Activated CD4-positive, alpha-beta T cell treated with anti-CD3 and anti-CD28 coated beads for 1 hour (primary cell): ENCODE measurements around the gene CAMKMT.

Experiments
- DNase-seq: peaks from one replicate; pipeline ENCODE4 v3.0.0-alpha.2; 2020

Gene CAMKMT

GRCh38 chr2:44706681-44707553 is 345.2 kb downstream of the CAMKMT start:
- DNase-seq, result no peak

DNA sequence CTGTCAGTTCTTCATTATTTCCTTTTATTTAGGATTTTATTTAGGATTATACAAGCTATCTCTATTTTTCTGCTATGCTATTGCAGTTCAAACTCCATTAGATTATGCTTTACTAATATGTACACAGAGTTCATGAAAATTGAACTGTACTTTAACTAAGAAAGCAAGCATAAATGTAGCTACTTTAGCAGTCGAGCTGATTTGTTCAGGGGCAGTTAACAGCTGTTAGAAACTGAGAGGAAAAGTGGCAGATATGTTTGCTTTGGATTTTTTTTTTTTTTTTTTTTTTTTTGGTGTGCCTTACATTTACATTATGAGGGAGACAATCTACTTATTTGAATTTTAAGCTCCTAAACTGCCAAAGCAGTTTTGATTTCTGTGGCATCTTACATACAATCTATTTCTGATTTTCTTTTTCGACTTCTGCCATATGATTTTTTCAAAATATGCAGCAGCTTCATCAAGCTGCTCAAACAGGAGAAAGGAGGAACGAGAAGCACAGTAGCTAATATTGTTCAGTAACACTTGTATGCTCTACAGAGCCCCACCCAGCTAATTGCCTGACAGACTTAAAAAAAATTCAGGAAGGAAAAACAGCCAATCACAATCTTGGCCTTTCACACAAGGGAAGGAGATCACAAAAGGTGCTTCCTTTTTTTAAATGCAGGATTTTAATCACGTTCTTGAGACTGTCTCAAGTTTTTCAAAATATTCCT is 346.4 kb downstream of the CAMKMT start:
- DNase-seq, result no peak

DNA sequence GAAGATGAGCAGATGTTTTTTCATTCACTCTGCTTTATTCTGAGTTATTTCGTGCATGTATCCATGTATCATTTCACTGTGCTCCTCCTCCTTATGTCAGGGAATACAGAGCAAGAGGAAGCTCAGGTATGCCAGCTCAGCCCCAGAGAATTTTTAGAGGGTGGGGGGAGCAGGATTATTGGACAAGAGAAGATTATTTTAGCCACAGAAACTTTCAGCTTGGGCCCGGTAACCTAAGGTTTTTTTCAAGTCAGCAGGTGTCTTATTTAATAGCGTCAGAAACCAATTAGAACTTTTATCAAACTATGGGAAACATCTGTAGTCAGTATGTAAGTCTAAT is 346.9 kb downstream of the CAMKMT start:
- DNase-seq, result no peak

DNA sequence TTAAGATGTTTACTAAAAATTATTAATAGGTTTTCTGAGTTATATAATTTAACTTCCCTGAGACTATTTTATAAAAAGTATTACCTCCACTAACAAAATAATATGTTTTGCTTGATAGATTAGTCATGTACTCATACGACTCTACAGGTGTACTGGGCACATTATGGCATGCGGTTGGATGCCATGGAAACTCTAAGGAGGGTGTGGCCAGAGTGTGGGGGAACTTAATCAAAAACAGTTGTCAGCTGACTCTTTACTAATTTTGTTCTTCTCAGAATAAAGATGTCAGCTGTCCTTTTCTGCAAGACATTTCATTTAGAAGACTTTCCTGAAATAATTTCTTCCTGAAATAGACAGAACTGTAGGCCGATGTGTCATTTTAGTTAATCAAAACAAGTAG is 351.4 kb downstream of the CAMKMT start:
- no peak for DNase-seq

DNA sequence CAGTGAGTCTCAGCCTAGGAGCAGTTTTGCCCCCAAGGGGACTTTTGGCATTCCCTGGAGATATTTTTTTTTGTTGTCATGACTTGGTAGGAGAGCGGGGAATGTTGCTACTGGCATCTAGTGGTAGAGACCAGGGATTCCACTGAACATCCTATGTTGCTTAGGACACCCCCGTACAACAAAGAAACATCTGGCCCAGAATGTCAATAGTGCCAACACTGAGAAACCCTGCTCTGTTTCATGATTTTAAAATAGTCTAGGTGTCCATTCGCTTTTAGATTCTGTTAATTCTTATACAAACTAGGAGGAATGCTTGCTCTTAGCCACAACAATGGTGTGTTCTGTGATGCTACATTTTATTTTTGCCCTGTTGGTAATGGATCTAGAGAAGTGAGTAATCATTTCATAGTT is 353.9 kb downstream of the CAMKMT start:
- DNase-seq, result no peak

DNA sequence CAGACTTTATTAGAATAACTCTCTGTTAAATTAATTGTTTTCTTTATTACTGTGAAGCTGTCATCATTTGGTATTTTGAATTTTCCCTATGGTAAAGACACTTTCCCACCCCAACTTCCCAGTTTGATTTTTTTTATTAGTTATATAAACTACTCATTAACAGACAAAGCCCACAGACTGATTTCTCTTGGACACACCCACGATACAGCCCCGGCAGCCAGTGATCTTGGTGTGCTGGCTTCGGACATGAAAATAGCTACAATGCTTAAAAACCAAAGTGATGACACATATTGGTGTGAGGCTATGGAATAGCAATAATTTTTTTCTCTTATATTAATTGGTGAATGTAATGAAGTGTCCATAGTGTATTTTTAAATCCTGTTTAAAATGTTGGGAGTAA is 354.4 kb downstream of the CAMKMT start:
- DNase-seq, result no peak

DNA sequence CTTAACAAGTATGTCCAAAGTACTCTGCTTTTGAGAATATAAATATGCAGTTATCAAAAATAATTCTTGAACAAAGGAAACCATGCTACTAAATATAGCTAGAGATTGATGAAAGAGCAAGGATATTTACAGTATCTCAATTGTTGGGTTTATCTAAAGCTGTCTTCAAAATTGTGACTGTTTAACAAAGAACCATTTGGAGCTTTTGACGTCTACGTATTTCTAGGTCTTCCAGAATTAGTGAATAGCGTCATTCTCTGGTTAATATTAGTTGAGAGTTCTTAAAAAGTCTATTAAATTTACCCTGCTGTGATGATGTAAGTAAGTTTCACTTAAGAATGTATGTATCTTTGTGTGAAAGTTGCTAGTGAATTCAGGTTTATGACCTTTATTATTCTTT is 356.7 kb downstream of the CAMKMT start:
- no peak for DNase-seq

DNA sequence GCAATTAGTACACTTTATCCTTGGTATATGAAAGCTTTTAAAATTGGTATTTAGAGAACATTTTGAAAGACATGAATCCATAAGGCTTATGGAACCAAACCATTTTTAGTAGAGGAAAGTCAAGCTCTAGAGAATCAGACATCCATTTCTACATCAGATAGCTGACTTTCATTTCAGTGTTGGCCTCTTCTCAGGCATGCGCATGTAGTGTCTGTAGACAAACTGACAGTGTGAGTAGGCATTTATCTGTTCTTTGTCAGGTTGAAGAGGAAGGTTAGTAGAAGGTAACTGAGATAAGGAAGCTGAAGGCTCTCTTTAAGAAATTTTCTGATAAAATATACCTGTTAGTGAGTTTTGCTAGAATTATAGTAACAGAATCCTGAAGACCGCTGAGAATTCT is 357.8 kb downstream of the CAMKMT start:
- DNase-seq, result no peak

DNA sequence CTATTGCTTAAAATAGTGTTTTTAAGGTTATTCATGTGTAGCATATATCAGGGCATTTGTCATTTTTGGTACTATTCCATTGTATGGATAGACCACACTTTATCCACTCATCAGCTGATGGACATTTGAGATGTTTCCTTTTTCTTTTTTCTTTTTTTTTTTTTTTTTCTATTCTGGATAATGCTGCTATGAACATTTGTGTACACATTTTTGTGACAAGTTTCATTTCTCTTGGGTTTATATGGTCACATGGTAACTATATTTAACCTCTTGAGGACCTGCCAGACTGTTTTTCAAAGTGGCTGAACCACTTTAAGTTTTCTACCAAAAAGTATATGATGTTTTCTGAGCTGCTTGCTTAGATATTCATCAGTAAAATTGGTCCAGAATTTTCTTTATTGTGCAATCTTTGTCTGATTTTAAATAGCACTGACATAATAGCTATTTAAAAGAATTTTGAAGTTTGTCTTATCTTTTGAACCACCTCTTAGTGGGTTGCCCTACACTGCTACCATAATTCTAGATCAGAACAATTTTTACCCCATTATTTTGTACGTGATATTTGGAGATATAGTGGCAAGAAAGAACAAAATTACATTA is 360.4 kb downstream of the CAMKMT start:
- DNase-seq, result no peak

GRCh38 chr2:44723921-44724320 is 362.2 kb downstream of the CAMKMT start:
- no peak for DNase-seq

DNA sequence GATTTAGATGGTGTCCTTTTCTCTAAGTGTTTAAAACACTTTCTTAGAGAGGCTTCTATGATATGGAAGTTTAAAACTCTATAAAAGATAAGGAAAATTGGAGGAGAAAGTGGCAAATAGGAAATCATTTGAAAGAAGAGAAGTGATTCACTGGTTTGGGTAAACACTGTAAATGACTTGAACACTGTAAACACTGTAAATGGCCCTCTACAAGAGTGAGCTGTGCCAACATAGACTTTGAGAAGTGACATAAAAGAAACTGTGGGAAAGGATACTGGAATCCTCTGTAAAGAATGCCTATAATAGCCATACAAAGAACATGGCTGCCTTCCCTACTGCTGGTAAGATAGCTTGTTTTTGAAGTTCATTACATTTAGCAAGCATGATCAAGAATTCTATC is 368.8 kb downstream of the CAMKMT start:
- DNase-seq, result no peak

DNA sequence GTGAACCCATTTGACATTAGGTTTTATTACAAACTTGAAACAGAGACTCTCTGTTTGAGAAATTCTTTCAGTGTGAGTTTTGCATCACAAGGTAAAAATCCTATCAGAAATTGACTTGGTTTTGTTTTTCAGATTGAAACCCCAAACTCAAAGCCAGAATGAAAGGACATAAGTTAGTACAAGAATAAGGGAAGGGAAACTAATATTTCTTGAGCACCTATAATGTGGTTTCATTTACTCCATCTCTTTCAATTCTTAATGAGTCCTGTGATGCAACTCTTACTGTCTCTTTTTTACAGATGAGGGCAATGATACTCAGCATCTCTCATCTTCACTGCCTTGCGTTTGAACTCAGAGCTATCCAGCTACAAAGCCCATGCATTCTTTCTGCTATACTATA is 369.8 kb downstream of the CAMKMT start:
- no peak for DNase-seq

GRCh38 chr2:44736270-44736942 is 374.7 kb downstream of the CAMKMT start:
- DNase-seq, result no peak

DNA sequence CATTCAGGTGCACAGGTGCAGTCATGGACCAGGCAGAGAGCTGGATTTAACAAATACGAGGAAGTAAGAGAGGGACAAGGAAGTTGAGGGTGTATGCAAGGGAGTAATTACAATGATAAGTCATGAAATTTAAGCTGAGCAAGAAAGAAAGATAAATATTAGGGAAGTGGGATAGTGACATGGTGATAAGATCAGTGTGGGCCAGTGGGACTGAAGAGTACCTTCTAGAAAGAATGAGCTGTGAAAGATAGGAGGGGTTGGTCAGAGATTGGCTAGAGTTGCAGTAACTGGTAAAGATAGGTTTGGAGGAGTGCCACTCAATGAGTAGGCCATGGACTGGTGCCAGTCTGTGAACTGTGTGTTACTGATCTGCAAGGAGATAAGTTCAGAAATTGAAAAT is 378.9 kb downstream of the CAMKMT start:
- DNase-seq, result no peak

DNA sequence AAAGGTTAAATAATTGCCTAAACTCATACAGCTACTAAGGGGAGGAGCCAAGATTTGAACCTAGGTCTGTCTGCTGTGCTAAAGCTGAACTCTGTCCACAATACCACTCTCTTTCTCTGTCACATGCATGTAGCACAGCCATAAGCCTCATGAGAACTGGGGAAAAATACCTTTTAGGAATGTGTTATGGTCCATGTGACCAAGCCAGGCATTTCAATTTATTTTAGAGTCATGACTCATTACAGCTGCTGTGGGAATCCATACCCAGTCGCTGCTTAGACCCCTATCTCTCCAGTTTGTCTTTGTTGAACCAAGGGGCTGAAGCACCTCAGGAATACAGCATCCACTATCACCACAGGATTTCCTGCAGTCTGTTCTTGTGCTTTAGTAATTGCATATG is 379.8 kb downstream of the CAMKMT start:
- DNase-seq, result no peak

- no peak for DNase-seq
Observed at GRCh38 chr2:44742057-44742456, 380.3 kb downstream of the CAMKMT start.

DNA sequence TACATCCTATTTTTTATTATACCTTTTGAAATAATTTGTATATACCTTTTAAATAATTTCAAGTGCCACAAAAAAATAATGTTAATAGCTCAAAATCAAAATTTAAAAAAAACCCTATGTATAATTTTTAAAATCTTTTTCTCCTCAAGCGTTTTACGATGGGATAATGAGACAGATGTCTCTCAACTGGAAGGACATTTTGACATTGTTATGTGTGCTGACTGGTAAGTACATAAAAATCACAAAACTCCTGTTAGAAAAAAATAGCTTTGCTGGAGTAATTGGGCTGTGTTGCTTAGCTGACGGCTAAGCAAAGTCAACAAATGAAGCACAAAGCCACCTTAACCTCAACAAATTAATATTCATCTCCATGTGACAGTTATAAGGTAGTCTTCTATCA is 381.7 kb downstream of the CAMKMT start:
- no peak for DNase-seq

DNA sequence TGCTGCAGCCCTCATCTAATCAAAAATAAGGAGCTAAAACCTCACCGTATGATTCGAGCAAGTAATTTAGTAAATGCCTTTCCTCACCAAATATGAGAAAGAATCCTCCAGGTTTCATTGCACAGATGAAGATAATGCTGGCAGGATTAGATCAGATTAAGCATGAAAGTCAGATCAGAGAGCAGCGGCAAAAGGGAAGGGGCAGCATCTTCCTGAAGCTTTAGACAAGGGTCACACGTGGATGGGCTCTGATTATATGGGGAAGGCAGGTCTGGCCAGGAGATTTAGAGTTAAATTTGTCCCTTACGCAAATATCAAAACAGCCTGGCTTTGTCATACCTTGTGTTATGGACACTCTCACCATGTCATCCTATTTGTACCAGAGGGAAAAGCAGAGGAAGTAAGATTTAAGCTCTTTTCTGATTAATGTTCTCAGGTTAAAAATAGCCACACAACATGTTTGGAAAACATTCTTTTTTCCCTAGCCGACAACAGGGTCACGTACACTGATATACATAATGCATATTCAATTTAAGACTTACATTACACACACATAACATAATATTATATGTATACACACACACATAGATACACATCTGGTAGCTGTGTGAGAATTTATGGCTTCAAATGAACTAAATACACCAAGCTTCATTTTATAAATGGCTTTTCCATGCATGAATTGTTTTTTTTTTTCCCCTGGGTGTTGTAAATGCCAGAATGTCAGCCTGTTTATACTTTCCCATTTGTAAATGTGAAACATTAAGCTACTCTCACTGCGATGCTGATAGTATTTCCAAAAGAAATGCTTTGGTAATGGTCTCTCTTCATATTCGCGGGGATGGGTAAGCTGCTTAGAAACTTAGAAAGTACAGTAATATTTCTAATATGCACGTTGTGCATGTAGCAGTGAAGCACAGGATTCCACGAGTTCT is 383.5 kb downstream of the CAMKMT start:
- DNase-seq, result no peak

DNA sequence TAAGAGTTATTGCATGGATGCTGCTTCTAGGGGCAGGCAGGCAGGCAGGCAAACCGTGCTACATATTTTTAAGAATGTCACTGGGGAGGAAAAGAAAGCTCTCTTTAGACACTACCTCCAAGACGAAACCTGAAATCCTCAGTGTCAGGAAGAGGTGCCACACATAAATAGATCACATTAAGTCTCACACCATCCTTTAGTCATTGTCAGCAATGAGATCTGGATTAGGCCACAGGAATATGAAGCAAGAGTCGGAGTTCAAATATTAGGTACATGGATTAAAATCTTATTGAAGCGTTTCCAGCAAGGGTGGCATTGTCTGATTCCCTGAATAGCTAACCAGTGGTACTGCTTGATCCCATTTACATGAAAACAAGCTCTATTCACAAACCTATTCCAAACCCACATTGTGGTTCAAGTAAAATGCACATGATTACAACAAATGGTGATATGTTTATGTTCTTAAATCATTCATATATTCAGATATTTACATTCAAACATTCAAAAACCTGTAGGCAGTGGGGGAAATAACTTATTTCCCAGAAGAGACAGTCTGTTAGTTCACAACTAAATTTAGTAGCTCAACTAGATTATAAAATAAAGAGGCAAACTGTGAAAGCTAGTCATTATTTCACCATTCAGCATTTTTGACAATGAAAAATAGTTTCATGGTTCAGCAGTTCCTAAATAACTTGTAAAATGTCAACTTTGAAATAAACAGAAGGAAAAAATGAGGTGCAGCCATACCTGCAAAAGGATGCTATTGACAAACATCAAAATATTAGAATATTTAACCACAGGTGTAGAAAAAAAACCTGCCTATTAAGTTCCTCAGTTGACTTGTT is 384.4 kb downstream of the CAMKMT start:
- no peak for DNase-seq

DNA sequence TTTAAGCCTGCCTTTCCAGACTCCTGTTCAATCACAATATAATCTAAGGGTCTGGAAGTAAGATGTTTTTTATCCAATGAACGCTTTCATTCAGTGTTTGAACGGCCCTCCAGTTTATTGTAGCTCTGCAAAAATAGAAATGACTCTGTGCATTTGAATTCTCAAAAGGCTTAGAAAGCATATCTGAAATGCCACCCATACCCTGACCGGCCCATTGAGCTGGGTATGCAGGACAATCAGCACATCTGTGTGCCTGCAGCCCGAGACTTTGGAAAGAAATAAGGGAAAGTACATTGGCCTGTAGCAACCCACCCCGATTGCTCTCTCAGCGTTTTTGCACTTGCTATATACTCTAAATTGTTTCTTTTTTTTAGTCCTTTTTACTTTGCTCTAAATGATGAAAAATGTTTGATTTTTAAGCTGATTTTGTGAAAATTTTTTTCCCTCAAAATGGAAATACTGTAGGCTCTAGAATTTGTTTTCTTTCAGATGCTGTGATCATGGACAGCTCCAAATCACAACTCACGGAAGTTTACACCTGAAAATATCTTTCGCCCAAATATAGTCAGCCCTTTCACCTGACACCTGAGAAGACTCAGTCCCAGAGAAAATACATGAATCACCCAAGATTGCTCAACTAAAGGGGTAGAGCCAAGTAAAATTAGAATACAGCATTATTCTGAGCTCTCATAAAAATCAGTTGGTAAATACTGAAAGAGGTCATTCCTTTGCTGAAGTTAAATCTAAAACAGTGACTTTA is 385.3 kb downstream of the CAMKMT start:
- no peak for DNase-seq

GRCh38 chr2:44747794-44748193 is 386.0 kb downstream of the CAMKMT start:
- DNase-seq, result no peak
